NT2/D1 (cell line): ENCODE measurements around the gene ZBTB22.
A peak's percentile ranks its signal among the peaks of the same experiment; 100 is the strongest.

Experiments
- DNase-seq: peaks from one replicate; pipeline ENCODE4 v3.0.0-alpha.2; 2011; ENCODE audit warnings: low read depth, low spot score
- H3K27me3 ChIP-seq: 2 replicates; pipeline ENCODE4 v1.6.0; 2011; ENCODE audit warnings: mild to moderate bottlenecking; ENCODE audit not compliant: insufficient read length, insufficient read depth
- H3K36me3 ChIP-seq: 2 replicates; pipeline ENCODE4 v1.6.1; 2011; ENCODE audit warnings: mild to moderate bottlenecking, low read length, mixed read lengths; ENCODE audit not compliant: insufficient read depth, insufficient read length
- H3K4me1 ChIP-seq: 2 replicates; pipeline ENCODE4 v1.5.1; 2011; ENCODE audit not compliant: insufficient read depth, insufficient read length
- H3K4me3 ChIP-seq: 2 replicates; pipeline ENCODE4 v1.5.1; 2011; ENCODE audit warnings: low read depth; ENCODE audit not compliant: insufficient read length
- H3K9ac ChIP-seq: 2 replicates; pipeline ENCODE4 v1.6.0; 2011; ENCODE audit warnings: low read depth; ENCODE audit not compliant: insufficient read length
- H3K9me3 ChIP-seq: 2 replicates; pipeline ENCODE4 v1.5.1; 2011; ENCODE audit warnings: mild to moderate bottlenecking, low read length; ENCODE audit not compliant: insufficient read depth
- SUZ12 ChIP-seq: IDR thresholded peaks from 2 replicates; pipeline ENCODE4 v1.6.1; 2011; ENCODE audit not compliant: insufficient read length, insufficient read depth; ENCODE audit errors: extremely low read depth
- YY1 ChIP-seq: IDR thresholded peaks from 2 replicates; pipeline ENCODE4 v1.6.1; 2011; ENCODE audit not compliant: insufficient read length, insufficient read depth
- ZNF274 ChIP-seq: IDR thresholded peaks from 2 replicates; pipeline ENCODE4 v1.6.1; 2011; ENCODE audit warnings: mild to moderate bottlenecking, low read depth, low read length

ZBTB22 gene

DNA sequence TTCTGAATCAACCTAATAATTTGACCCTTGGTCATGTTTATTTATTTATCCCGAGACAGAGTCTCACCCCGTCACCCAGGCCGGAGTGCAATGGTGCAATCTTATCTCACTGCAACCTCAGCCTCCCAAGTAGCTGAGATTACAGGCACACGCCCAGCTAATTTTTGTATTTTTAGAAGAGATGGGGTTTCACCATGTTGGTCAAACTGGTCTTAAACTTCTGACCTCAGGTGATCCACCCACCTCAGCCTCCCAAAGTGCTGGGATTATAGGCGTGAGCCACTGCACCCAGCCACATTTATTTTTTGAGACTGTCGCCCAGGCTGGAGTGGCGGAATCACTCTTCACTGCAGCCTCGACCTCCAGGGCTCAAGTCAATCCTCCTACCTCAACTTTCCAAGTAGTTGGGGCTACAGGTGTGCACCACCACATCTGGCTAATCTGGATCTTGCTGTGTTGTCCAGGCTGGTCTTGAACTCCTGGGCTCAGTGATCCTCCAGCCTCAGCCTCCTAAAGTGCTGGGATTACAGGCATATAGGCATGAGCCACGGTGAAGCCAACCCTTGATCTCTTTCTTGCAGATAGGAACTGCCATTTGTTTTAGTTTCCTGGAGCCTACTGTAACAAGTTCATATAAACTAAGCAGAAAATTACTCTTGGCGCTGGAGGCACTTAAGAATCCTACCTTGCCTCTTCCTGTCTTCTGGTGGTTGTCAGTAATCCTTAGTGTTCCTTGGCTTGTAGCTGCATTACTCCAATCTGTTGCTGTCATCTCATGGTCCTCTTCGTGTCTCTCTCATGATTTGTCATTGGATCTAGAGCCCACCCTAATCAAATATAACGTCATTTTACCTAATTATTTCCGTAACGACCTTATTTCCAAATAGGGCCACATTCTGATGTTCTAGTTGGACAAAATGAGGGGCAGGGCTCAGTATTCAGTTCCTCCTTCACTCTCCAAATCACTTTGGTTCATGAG lies 43.3 kb downstream of the ZBTB22 start:
- Histone ChIP-seq H3K9me3 (no peaks in the 10 kb centered on the region), H3K4me1 (peaks cover 7% of the 10 kb centered on the region), H3K9ac (peak overlapping the region; percentile 97), H3K36me3 (peaks cover 69% of the 10 kb centered on the region), H3K27me3 (no peaks in the 10 kb centered on the region), H3K4me3 (peak overlapping the region; percentile 86)
- no peak for TF ChIP-seq SUZ12
- no peak for TF ChIP-seq YY1
- no peak for TF ChIP-seq ZNF274
- no peak for DNase-seq

DNA sequence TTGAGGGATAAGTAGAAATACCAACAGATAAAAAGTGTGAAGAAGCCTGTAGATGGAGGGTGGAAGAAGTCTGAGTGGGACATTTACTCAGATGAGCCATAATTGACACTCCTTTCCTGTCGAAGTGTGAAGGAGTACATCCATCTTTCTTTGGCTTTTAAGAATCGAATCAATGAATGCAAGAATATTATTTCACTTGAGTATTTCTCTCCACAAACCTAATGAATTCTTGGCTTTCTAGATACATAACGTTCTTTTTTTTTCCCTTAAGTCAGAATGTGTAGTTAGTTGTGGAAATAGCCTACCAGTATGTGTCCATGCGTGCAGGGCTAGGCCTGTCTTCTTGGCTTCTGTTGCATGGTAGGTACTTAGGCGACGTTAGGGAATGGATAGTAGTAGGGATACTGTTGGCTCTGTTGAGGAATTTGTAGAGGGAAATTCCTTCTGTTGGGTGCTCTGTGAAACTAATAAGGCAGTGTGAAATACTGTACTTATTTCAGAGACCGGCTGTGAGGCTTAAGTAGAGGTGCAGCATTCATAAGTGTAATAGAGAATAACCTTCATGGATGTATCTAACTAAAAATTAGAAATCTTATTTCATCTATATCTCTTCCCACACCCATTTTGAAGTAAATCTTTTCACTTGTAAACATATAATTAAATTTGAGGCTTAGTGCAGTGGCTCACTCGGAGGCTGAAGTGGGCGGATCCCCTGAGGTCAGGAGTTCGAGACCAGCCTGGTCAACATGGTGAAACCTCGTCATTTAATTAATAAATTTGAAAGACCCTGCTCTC lies 44.2 kb downstream of the ZBTB22 start:
- H3K36me3 ChIP-seq, result peaks cover 69% of the 10 kb centered on the region
- no peak for TF ChIP-seq YY1
- no peak for TF ChIP-seq SUZ12
- H3K27me3 ChIP-seq, result no peaks in the 10 kb centered on the region
- H3K9me3 ChIP-seq, result no peaks in the 10 kb centered on the region
- peak overlapping the region; percentile 97 for H3K9ac ChIP-seq
- DNase-seq, result no peak
- H3K4me1 ChIP-seq, result peaks cover 7% of the 10 kb centered on the region
- H3K4me3 ChIP-seq, result peak overlapping the region; percentile 86

DNA sequence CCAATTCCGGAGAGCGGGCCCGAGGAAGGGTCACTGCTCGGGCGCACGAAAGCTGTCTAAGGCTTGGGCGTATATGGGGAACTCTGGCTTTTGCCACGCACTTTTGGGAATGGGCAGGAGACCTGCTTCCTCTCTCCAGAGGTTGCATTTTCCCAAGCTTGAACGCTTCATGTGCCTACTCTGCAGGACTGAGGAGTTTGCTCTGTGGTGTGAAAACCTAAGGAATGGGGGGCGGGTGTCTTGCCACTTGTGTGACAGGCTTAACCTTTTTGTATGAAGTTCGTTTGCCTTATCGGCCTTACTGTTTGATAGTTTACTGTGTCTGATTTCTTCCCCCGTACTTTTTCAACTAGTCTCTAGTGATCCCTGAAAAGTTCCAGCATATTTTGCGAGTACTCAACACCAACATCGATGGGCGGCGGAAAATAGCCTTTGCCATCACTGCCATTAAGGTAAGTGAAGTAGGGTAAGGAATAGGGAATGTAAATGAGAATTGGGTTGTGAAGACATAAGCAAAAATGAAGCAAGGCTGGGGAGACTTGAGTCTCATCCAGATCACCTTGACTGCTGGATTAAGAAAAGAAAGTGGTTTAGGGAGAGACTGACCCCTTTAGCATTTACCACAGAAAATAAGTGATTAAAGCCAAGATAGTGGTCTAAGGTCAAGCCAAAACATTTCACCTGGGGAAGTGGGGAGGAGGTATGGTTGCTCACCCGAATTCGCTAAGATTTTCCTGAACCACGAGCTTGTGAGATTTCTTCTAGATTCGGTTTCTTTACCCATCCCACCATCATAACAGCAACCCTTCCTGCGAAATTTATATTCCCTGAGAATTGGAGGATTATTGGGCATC lies 45.0 kb downstream of the ZBTB22 start:
- H3K36me3 ChIP-seq, result peaks cover 71% of the 10 kb centered on the region
- no peaks in the 10 kb centered on the region for H3K9me3 ChIP-seq
- peak overlapping the region; percentile 86 for H3K4me3 ChIP-seq
- no peaks in the 10 kb centered on the region for H3K27me3 ChIP-seq
- no peak for TF ChIP-seq YY1
- TF ChIP-seq SUZ12, result no peak
- no peak for TF ChIP-seq ZNF274
- DNase-seq, result no peak
- no peaks in the 10 kb centered on the region for H3K4me1 ChIP-seq
- peak overlapping the region; percentile 97 for H3K9ac ChIP-seq

DNA sequence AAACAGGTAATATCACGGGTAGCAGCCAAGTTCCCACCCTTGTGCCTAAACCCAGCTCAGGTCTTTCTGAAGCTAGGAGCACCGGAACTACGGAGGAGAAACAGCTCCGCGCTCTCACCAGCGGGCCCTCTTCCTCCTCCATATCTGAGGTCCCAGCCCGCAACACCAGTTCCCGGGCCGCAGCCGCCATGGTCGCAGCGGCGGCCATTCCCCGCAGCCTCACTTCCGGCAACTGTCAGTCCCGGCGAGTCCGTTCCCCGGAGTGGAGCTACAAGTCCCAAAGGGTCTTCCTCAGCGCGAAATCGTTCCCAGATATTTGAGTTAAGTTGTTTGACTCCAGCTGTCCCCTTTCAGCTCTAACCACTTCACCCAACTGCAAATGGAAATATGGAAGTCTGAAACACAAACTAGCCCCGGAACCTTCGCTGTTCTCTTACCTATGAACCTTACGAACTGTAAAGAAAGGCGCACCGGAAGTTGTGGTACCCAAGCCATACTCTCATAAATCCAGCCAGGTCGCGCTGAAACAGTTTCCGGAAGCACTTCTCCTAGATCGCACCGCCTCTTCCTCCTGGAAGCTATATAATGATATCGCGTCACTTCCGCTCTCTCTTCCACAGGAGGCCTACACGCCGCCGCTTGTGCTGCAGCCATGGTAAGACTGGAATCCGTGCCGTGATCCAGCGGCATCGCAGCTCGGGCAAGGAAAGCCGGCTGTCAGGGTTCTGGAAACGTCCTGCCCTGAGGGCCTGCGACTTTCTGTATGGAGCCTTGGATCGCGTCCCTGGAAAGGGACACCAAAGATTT lies 45.9 kb downstream of the ZBTB22 start, which contains the start of the genes RPS18 and VPS52:
Gene RPS18, plus strand, starts transcription at position 608 of the 807 bp plus-strand sequence. Its CDS starts 45 bp downstream, at position 653.
Gene VPS52, minus strand, starts transcription at position 409 of the 807 bp plus-strand sequence. Its CDS starts 201 bp downstream, at position 208.
- Histone ChIP-seq H3K9me3 (no peaks in the 10 kb centered on the region), H3K4me1 (no peaks in the 10 kb centered on the region), H3K4me3 (peak within 1 kb of the TSS; percentile 86), H3K36me3 (peaks cover 79% of the 10 kb centered on the region), H3K27me3 (no peaks in the 10 kb centered on the region), H3K9ac (peak within 1 kb of the TSS; percentile 97)
- TF ChIP-seq ZNF274 (no peak), YY1 (peak; percentile 84)
- peak; percentile 95 for DNase-seq

DNA sequence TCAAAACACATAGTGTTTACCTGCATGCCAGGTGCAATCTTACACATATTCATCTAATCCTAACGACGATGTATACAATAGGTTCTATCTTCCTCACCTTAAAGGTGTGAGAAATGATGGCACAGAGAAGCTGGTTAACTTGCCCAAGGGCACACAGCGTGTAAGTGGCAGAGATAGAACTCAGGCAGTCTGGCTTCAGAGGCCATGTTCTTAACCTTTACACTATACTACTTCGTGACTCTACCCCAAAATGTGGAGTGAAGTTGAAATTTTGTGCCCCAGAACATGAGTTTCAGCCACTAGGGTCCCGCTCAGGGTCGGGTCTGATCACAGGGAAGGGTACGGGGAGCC lies 46.5 kb downstream of the ZBTB22 start:
- TF ChIP-seq YY1, result no peak
- no peak for TF ChIP-seq ZNF274
- no peak for TF ChIP-seq SUZ12
- Histone ChIP-seq H3K9ac (peak overlapping the region; percentile 94), H3K4me1 (no peaks in the 10 kb centered on the region), H3K36me3 (peaks cover 80% of the 10 kb centered on the region), H3K9me3 (no peaks in the 10 kb centered on the region), H3K4me3 (peak overlapping the region; percentile 86), H3K27me3 (no peaks in the 10 kb centered on the region)
- DNase-seq, result no peak
